Epithelial cell of proximal tubule (primary cell): Measurements from ENCODE around the gene GP1BA. TPM values are rescaled to one million over a fixed set of nuclear protein-coding genes. Genes with fewer than 3 reads are reported as not detected.
A peak's percentile ranks its signal among the peaks of the same experiment; 100 is the strongest.

Experiments
- DNase-seq: peaks from one replicate; pipeline ENCODE4 v3.0.0-alpha.2; 2011; ENCODE audit warnings: low read depth
- H3K4me3 ChIP-seq: 2 replicates; pipeline ENCODE4 v1.5.1; 2011; ENCODE audit warnings: low read depth, mild to moderate bottlenecking, low read length
- CTCF ChIP-seq: conservative IDR thresholded peaks from 2 replicates; pipeline ENCODE4 v1.5.1; 2012; ENCODE audit warnings: low read depth, mild to moderate bottlenecking, low read length
- total RNA-seq: library from RNA; depleted of rRNA; stranded (reverse); fragments of >200 nt; gene quantifications from 2 replicates; pipeline ENCODE4 v1.2.3, GENCODE V29; 2015

GP1BA gene
- total RNA-seq, 1 donor from 2014 or later: not detected

- TF ChIP-seq CTCF: no peak
- DNase-seq: no peak
- H3K4me3 ChIP-seq: no peak overlapping the region
Observed at GRCh38 chr17:4971826-4972225, 39.7 kb downstream of the GP1BA start.

DNA sequence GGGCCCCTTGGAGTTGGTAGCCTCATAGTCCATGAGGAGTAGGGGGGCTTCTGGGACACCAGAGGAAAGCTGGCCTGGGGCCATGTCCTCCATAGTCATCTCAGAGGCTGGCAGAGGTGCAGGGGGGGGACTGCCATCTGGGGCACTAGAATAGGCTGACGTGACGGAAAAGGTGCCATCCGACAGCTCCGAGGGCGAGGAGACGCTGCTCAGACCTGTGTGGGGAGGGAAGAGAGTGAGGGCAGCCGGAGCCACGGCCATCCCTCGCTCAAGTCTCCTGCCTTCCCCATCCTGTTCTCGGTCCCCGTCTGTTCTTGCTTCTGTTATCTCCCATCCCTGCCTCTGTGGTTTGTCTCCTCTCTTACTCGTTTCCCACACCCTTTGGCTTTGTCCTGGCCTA is 40.2 kb downstream of the GP1BA start:
- no peak for DNase-seq
- no peak overlapping the region for H3K4me3 ChIP-seq
- no peak for TF ChIP-seq CTCF

DNA sequence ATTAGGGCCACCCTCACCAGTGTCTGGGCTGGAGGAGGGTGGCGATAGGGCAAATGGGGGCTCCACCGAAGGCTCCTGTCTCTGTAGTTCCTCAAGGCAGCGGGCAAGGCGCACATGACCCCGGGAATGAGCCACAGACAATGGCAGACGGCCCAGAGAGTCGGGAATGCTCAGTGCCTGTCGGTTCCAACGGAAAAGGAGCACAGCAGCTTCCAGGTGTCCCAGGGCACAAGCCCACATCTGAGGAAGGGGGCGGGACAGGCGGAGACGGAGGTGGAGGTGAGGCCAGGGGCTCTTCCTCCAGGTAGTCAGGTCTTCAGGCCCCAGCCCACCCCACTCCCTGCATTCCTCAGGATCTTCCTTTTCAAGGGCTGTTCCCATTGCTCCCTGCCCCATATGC is 40.7 kb downstream of the GP1BA start:
- H3K4me3 ChIP-seq: no peak overlapping the region
- TF ChIP-seq CTCF: no peak
- DNase-seq: no peak

DNA sequence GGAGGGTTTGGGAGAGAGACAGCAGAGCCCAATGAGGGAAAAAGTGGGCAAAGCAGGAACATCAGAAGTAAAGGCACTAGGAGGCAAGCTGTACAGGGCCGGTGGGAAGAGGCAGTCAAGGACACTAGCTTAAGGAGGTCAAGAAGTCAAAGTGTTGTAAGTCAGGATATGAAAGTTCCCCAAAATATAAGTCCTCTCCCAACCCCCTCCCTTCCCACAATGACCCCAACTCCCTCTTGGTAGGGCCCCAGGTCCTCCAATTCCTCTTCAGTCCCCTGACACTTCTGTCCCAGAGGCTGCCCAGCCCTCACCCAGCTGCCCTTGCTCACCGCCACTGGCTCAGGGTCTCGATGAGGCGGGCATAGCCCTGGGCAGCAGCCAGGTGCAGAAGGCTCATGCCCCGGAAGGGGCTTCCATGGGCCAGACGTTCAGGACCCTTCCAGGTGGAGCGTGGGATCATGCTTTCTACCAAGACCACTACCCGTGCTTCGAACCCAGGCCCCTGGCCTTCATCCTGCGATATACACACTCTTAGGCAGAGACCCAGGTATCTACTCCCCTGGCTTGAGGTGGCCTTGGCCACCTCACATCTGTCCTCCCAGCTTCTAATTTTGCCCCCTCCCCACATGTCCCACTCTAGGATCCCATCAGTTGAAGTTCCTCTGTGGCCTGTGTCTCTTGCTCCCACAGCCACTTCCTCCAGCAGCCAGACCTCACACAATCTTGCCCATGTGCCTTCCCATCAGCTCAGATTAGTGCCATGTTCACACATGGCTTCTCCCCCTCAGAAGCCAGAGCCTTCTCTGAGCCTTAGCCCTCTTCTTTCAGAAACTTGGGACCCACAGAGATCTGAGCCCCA is 41.4 kb downstream of the GP1BA start:
- no peak overlapping the region for H3K4me3 ChIP-seq
- DNase-seq: no peak
- TF ChIP-seq CTCF: no peak

- TF ChIP-seq CTCF: no peak
- no peak overlapping the region for H3K4me3 ChIP-seq
- no peak for DNase-seq
Observed at GRCh38 chr17:4974115-4974670, 42.1 kb downstream of the GP1BA start.

DNA sequence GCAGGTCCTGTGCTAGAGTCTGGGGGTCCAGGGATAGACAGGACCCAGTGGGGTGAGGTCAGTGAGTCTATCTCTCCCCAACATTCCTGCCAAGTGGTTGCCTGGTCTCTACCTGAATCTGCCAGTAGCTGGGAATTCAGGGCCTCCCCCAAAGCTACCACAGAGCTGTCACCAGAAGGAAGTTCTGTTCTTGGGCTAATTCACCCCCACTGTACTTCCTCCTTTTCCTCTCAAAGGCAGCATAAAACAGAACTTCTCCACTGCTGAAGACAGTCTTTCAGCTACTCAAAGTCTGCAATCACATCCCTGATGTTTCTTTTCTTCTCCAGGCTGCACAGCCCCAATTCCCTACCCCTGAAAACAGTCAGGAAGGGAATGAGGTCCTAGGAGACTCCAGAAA is 46.6 kb downstream of the GP1BA start:
- TF ChIP-seq CTCF: no peak
- H3K4me3 ChIP-seq: no peak overlapping the region
- DNase-seq: no peak

DNA sequence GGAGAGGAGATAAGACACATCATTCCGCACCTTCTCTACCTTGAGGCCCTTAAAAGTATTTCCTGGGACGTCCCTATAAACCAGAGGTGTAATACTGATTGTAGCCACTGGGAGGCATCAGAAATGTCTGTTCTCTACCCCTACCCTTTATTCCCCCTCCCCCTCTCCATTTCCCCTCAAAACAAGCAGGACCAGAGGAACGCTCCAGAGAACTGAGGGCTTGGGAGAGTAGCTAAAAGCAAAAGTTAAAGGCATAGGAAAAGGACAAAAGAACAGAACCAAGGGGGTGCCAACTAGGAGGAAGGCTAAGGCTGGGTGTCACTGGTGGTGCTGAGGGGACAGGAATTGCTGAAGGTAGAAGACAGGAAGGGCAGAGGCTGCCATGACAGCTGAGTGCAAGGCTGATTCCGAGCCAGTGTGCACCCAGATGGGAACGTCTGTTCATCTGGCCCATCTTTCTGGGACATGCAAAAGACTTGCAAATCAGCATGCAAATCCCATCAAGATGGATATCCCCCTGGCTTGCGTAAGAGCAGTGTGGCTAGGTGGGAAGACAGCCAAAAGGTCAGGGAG is 48.7 kb downstream of the GP1BA start:
- peak; percentile 74 for TF ChIP-seq CTCF
- DNase-seq: no peak
- H3K4me3 ChIP-seq: no peak overlapping the region
